HL-60/S4 treated with retinoic acid at 250 ng/mL for 4 days and 3 days (cell line): ENCODE measurements around the gene UBL4A.

Experiments
- in situ Hi-C: fragments of 300-500 bp; cut with MboI; formaldehyde crosslinking; loops from 2 replicates; pipeline ENCODE4 v1.7.0; 2022; ENCODE audit warnings: low sequenced_read_pairs

The UBL4A gene

DNA sequence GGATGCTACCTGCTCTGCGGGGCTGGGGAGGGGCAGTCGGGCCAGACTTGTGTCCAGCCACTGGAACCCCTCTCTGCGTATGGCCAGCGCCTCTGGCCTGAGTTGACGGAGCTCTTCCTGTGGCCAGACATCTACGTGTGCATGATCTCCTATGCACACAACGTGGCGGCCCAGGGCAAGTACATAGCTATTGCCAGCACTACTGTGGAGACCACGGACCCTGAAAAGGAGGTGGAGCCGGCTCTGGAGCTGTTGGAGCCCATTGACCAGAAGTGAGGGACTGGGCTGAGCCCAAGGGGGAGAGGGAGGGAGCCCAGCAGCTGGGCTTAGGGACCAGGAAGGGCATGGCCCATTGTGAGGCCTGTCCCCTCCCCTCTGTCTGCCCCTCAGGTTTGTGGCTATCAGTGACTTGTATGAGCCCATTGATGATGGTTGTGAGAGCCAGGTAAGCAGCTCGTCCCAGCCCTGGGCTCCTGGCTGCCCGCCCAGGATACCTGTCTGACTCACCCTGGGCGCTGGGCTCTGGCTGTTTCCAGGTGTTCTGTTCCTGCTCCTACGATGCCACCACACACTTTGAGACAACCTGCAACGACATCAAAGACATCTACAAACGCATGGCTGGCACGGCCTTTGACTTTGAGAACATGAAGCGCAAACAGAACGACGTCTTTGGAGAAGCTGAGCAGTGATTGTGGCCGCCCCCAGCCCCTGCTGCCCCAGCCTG is 44.3 kb downstream of the UBL4A start:
- in situ Hi-C loops: no loop called here

DNA sequence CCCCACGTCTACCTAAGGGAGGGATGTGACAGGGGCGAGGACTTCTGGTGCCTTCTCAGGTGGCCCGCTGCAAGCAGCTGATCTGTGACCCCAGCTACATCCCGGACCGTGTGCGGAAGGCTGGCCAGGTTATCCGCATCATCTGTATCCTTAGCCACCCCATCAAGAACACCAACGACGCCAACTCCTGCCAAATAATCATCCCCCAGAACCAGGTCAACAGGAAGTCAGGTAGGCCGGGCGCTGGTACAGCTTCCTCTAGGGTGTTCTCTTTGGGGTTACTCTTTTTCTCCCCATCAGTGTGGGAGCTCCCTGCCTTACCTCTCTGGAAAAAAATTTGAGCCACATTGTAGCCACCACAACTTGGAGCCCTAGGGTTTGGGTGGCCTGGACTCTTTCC is 44.9 kb downstream of the UBL4A start:
- in situ Hi-C loops: no loop called here

DNA sequence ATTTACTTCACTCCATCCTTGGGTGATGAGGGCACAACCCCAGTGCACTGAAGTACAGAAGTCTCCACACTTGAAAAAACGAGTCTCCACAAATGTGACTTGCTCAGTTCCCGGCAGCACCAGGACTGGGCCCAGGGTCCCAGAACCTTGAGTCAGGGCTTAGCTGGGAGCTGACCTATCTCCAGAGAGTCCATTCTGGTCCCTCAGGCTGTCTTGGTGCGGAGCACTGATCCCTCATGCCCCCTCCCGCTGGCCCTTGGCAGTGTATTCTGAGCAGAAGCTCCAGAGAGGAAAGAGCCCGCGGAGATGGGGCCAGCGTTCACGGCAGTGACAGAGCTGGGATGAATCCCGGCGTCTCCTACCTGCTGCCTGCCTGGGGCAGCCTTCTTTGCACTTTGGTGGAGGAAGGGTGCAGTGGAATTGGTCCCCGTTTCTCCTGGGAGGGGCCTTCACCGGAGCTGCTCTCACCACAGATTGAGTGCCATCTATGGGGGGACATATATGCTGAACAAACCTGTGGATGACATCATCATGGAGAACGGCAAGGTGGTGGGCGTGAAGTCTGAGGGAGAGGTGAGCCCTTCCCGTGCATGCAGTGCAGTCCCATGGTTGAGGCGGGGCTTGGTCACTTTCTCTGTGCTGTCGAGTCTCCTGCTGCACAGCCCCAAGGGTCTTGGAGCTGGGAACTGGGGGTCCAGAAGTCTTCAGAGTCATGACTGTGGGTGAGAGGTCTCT is 45.6 kb downstream of the UBL4A start:
- in situ Hi-C loops: no loop called here

DNA sequence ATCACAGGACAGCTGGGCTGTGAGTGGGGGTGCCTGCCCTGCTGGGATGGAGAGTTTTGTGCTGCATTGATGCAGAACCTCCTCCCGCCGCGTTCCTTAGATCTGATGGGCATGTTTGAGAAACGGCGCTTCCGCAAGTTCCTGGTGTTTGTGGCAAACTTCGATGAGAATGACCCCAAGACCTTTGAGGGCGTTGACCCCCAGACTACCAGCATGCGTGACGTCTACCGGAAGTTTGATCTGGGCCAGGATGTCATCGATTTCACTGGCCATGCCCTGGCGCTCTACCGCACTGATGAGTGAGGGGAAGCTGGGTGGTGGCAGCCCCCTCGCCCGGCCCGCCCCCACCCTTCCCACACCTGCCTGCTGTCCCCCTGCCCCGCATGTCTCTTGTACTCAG is 46.6 kb downstream of the UBL4A start:
- in situ Hi-C loops: no loop called here

DNA sequence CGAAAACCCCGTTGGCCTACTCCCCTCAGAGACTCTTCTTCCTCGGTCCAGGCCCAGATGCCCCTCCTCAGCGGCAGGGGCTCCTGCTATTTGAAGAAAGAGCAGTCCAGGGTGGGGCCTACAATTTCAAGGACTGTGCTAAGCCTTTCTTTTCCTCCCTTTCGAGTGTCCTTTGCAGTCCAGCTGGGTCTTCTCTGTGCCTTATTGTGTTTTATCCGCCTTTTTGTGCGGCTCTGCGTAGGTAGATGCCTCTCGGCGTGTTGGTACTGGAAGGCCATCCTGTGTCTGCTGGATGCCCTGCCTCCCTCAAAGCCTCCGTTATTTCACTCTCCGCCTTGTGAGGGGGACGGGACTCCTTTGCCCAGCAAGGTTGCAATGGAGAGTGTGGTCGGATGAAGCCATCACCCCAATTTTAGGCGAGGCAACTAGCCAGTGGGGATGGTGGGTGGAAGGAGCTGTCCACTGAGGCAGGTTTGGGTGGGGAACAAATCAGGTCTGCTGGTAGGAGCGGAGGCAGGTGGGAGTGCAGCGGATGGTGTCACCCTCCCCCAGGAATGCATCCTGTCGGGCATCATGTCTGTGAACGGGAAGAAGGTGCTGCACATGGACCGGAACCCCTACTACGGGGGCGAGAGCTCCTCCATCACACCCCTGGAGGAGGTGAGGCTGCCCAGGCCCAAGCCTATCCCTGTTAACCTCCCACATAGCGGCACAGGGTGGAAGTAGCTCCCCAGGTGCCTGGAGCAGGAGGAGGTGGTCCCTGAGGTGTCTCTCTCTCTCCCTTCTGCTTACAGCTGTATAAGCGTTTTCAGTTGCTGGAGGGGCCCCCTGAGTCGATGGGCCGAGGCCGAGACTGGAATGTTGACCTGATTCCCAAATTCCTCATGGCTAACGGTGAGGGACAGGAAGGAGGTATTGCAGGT is 48.2 kb downstream of the UBL4A start:
- in situ Hi-C loops: no loop called here

DNA sequence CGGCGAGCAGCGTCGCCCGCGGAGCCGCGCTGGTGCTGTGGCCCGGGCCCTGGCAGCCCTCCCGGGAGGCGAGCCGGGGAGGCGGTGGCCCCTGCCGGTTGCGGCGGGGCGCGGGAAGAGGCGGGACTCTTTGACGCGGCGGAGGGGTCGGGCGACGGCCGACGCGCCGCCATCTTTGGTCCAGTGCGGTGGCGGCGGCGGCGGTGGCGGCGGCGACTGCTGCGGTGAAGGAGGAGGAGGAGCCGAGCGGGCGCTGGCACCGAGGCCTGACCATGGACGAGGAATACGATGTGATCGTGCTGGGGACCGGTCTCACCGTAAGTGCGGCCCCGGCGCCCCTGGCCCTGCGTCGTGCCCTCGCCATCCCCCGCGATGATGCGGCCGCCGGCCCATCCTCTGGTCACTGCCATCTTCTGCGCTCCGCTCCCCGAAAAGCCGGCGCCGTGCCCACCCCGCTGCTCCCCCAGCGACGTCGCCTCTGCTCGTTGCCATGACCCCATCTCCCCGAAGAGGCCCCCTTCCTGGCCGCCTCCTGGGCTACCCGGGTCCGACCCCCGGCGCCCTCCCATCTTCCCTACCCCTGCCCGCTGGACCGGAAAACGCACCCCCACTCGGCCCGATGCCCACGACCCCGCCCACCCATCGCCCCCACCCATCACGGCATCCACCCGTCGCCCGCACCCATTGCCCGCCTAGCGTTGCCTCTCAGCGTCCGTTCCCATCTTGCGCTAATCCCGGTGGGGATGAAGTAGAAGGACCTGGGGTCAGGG is 49.2 kb downstream of the UBL4A start, which contains the start of gene GDI1:
GDI1 (plus strand) TSS at position 172 of the 770 bp plus-strand sequence; CDS start at position 273, 101 bp downstream.
- in situ Hi-C loops: no loop called here

DNA sequence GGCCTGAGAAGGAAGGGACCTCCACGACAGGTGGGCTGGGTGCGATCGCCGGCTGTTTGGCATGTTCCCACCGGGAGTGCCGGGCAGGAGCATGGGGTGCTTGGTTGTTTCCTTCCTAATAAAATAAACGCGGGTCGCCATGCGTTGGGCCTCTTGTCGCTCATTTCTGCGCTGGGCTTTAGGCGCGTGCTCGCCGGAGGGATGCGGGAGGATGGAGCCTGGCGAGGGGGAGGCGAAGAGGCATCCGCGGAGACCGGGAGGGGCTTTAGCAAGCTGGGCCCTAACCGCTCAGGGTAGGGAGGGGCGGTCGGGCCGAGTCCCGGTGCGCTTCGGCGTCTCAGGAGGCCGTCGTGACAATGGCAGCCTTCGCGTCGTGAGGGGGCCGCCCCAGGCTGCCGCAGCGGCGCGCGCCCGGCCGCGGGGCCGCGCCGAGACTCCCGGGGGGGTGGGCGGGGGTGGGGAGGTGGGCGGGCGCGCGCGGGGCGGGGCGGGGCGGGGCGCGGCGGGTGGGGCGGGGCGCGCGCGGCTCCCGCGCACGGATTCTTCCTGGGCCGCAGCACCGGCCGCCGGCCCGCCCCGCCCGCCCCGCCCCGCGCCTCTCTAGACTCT is 49.9 kb downstream of the UBL4A start:
- in situ Hi-C loops: no loop called here

DNA sequence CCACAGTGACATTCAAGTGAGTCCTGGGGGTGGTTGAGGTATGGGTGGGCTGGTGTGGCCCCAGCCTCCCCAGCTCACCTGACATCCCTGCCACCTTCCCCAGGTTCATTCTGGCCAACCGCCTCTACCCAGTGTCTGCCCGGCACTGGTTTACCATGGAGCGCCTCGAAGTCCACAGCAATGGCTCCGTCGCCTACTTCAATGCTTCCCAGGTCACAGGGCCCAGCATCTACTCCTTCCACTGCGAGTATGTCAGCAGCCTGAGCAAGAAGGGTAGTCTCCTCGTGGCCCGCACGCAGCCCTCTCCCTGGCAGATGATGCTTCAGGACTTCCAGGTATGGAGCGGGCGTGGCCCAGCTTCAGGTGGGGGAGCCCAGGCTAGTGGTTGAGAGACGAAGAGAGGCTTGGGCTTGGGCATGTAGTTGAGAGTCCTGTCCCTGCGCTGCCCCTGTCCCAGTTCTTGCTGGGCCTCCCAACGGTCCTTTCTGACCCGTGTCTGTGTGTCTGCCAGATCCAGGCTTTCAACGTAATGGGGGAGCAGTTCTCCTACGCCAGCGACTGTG is 51.2 kb downstream of the UBL4A start:
- in situ Hi-C loops: no loop called here

DNA sequence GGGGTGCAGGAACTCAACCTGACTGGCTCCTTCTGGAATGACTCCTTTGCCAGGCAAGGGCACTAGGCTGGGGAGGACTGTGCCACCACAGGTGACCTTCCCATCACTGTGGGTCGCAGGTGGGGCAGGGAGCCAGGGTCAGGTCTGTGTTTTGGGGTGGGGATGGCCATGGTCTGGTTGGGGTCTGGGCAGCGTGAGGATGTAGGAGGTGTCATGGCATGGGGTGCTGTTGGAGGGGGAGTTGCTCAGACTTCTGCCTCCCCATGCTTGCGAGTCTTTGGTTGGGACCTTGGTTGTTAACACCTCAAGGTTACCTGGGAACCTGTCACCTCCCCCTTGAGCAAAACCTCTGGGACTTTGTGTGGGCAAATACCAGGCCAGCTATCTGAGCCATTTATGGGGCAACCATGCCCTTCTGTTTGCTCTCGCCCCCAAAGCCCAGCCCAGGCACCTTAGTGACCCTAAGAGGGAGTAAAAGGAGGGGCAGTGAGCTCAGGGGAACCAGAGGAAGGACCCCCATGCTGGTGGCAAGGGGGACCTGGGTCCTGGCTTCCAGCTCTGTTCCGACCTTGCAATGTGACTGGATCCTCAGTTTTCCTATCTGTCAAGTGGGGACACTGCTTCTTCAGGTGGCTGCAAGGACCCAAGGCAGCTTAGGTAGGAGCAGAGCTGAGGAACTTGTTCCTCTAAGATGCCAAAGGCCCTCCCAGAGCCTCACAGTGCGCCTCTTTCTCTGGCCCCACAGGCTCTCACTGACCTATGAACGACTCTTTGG is 51.8 kb downstream of the UBL4A start:
- in situ Hi-C loops: no loop called here
